Fibroblast of lung (primary cell): ENCODE data around the gene WASF3. TPM values are rescaled to one million over a fixed set of nuclear protein-coding genes. Genes with fewer than 3 reads are reported as not detected.

ENCODE experiments used
- DNase-seq, 2 donors: peaks; one replicate each; pipeline versions ENCODE4 v3.0.0 to v3.0.0-alpha.2; 2010; ENCODE audit warnings: low read depth in 2 of 2
- H2AFZ ChIP-seq: 2 replicates; pipeline ENCODE4 v1.5.1; 2012; ENCODE audit warnings: low read length, control low read depth, inconsistent platforms
- H3K27ac ChIP-seq: 2 replicates; pipeline ENCODE4 v1.5.1; 2011; ENCODE audit warnings: low read length, control low read depth; ENCODE audit not compliant: insufficient read depth
- H3K27me3 ChIP-seq: 2 replicates; pipeline ENCODE4 v1.5.1; 2011; ENCODE audit warnings: mild to moderate bottlenecking, low read length; ENCODE audit not compliant: control insufficient read depth, insufficient read depth
- H3K36me3 ChIP-seq: 2 replicates; pipeline ENCODE4 v1.5.1; 2011; ENCODE audit warnings: low read length; ENCODE audit not compliant: control insufficient read depth, insufficient read depth
- H3K4me1 ChIP-seq: 2 replicates; pipeline ENCODE4 v1.5.1; 2011; ENCODE audit warnings: low read length; ENCODE audit not compliant: control insufficient read depth, insufficient read depth; ENCODE audit errors: extremely low read depth
- H3K4me2 ChIP-seq: 2 replicates; pipeline ENCODE4 v1.5.1; 2011; ENCODE audit warnings: low read length, control low read depth; ENCODE audit not compliant: insufficient read depth; ENCODE audit errors: extremely low read depth
- H3K4me3 ChIP-seq, 4 experiments: fragments of 200-600 bp in 1 of 4; sonication (generic) in 1 of 4; replicated peaks in 1 of 4; 2 replicates each; pipeline ENCODE4 v1.5.1; 2011 to 2016; ENCODE audit warnings: low read length in 4 of 4, low read depth in 3 of 4, mild to moderate bottlenecking in 3 of 4, control low read depth in 2 of 4, inconsistent platforms in 1 of 4, mixed read lengths in 1 of 4; ENCODE audit not compliant: insufficient read depth in 1 of 4; ENCODE audit errors: control extremely low read depth in 1 of 4
- H3K79me2 ChIP-seq: 2 replicates; pipeline ENCODE4 v1.5.1; 2012; ENCODE audit warnings: mild to moderate bottlenecking, low read length, inconsistent platforms; ENCODE audit not compliant: control insufficient read depth, insufficient read depth
- H3K9ac ChIP-seq: 2 replicates; pipeline ENCODE4 v1.5.1; 2011; ENCODE audit warnings: mild to moderate bottlenecking, low read length, control low read depth; ENCODE audit not compliant: insufficient read depth
- H3K9me3 ChIP-seq: 2 replicates; pipeline ENCODE4 v1.5.1; 2012; ENCODE audit warnings: low read depth, low read length; ENCODE audit not compliant: control insufficient read depth, insufficient read depth
- H4K20me1 ChIP-seq: 2 replicates; pipeline ENCODE4 v1.5.1; 2011; ENCODE audit warnings: low read length; ENCODE audit not compliant: control insufficient read depth, insufficient read depth; ENCODE audit errors: extremely low read depth
- CTCF ChIP-seq, 2 donors: IDR thresholded peaks in 1 of 2; conservative IDR thresholded peaks in 1 of 2; 1 replicate in 1 of 2; 2 replicates in 1 of 2; pipeline ENCODE4 v1.5.1; 2011 to 2012; ENCODE audit warnings: low read length in 2 of 2, control low read depth in 1 of 2, inconsistent platforms in 1 of 2, low read depth in 1 of 2, mild to moderate bottlenecking in 1 of 2
- EZH2 ChIP-seq: IDR thresholded peaks from 2 replicates; pipeline ENCODE4 v1.5.1; 2012; ENCODE audit warnings: low read length, control low read depth, mild to moderate bottlenecking; ENCODE audit errors: missing control alignments
- polyA plus RNA-seq, 2 donors: library from polyadenylated mRNA; depleted of rRNA in 1 of 2; stranded (reverse) in 1 of 2; unstranded in 1 of 2; fragments of >200 nt; gene quantifications; 2 replicates each; pipeline ENCODE4 v1.2.1, GENCODE V29; 2011 to 2012; ENCODE audit warnings: missing spikeins in 1 of 2
- total RNA-seq: library from RNA; depleted of rRNA; stranded (reverse); fragments of >200 nt; gene quantifications from 2 replicates; pipeline ENCODE4 v1.2.1, GENCODE V29; 2014

WASF3 gene
- total and polyA plus RNA-seq, 2 donors (not counting 1 experiment from before 2014, with no cell fraction given) = 18.2 to 19.5 TPM

- no peak for TF ChIP-seq CTCF (conservative IDR thresholded peaks at IDR 0.05 in 1 of 2, IDR thresholded peaks at IDR 0.05 in 1 of 2; ENCODE audit: low read depth in 1 of 2, low read length in 2 of 2)
- no peak for TF ChIP-seq EZH2
- Histone ChIP-seq H3K4me2 (peak overlapping the region; percentile 26), H4K20me1 (no peaks in the 10 kb centered on the region), H3K9me3 (no peaks in the 10 kb centered on the region), H3K27me3 (no peaks in the 10 kb centered on the region), H3K36me3 (no peaks in the 10 kb centered on the region), H3K79me2 (peaks cover 2% of the 10 kb centered on the region), H2AFZ (no peak overlapping the region), H3K9ac (no peak overlapping the region), H3K4me1 (peaks cover 5% of the 10 kb centered on the region), H3K27ac (no peak overlapping the region), H3K4me3 (no peak overlapping the region)
- DNase-seq = peak; percentile 20 to 37
These were observed 27.7 kb downstream of the WASF3 start for GRCh38 chr13:26585136-26585535.

- H3K27ac ChIP-seq = no peak overlapping the region
- no peaks in the 10 kb centered on the region for H3K27me3 ChIP-seq
- H3K36me3 ChIP-seq = no peaks in the 10 kb centered on the region
- TF ChIP-seq EZH2 = no peak
- TF ChIP-seq CTCF (conservative IDR thresholded peaks at IDR 0.05 in 1 of 2, IDR thresholded peaks at IDR 0.05 in 1 of 2; ENCODE audit: low read depth in 1 of 2, low read length in 2 of 2) = no peak
- H3K4me2 ChIP-seq = no peak overlapping the region
- H3K4me1 ChIP-seq = peaks cover 5% of the 10 kb centered on the region
- no peak for DNase-seq
- H3K9ac ChIP-seq = no peak overlapping the region
- no peak overlapping the region for H2AFZ ChIP-seq
- H3K4me3 ChIP-seq = no peak overlapping the region
- no peaks in the 10 kb centered on the region for H4K20me1 ChIP-seq
- H3K9me3 ChIP-seq = no peaks in the 10 kb centered on the region
- peaks cover 2% of the 10 kb centered on the region for H3K79me2 ChIP-seq
These were observed 29.8 kb downstream of the WASF3 start for GRCh38 chr13:26587251-26587650.

- Histone ChIP-seq H3K9ac (no peak overlapping the region), H3K9me3 (no peaks in the 10 kb centered on the region), H3K79me2 (peaks cover 2% of the 10 kb centered on the region), H3K4me2 (no peak overlapping the region), H3K27ac (no peak overlapping the region), H3K4me3 (no peak overlapping the region), H4K20me1 (no peaks in the 10 kb centered on the region), H3K27me3 (no peaks in the 10 kb centered on the region), H3K36me3 (no peaks in the 10 kb centered on the region), H2AFZ (no peak overlapping the region), H3K4me1 (peaks cover 4% of the 10 kb centered on the region)
- TF ChIP-seq CTCF (conservative IDR thresholded peaks at IDR 0.05 in 1 of 2, IDR thresholded peaks at IDR 0.05 in 1 of 2; ENCODE audit: low read depth in 1 of 2, low read length in 2 of 2) = no peak
- TF ChIP-seq EZH2 = no peak
- DNase-seq = no peak
These were observed 31.7 kb downstream of the WASF3 start for GRCh38 chr13:26589226-26589625.
